ENCODE results near the gene FREM3.

FREM3 gene

GRCh38 chr4:143658336-143658735, 42.1 kb downstream of the FREM3 start:
- no peak for DNase-seq

- no peak for DNase-seq
Observed at GRCh38 chr4:143654571-143654970, 45.9 kb downstream of the FREM3 start.

- no peak for DNase-seq
Observed at GRCh38 chr4:143653031-143653430, 47.4 kb downstream of the FREM3 start.

GRCh38 chr4:143643399-143643798, 57.1 kb downstream of the FREM3 start:
- no peak for DNase-seq

- no peak for DNase-seq
Observed at GRCh38 chr4:143642611-143643010, 57.9 kb downstream of the FREM3 start.

- DNase-seq: no peak
Observed at GRCh38 chr4:143641361-143641760, 59.1 kb downstream of the FREM3 start.

GRCh38 chr4:143634763-143635162, 65.7 kb downstream of the FREM3 start:
- DNase-seq: no peak

- DNase-seq: no peak
Observed at GRCh38 chr4:143633833-143634232, 66.6 kb downstream of the FREM3 start.

- no peak for DNase-seq
Observed at GRCh38 chr4:143626134-143626911, 74.2 kb downstream of the FREM3 start.

GRCh38 chr4:143625632-143626031, 74.8 kb downstream of the FREM3 start:
- no peak for DNase-seq

- no peak for DNase-seq
Observed at GRCh38 chr4:143623896-143624295, 76.6 kb downstream of the FREM3 start.

GRCh38 chr4:143618811-143619210, 81.7 kb downstream of the FREM3 start:
- no peak for DNase-seq

- no peak for DNase-seq
Observed at GRCh38 chr4:143617994-143618679, 82.3 kb downstream of the FREM3 start.

- peak in 2 of 3 donors; percentile 5 to 28 for DNase-seq
Observed at GRCh38 chr4:143616771-143617170, 83.7 kb downstream of the FREM3 start.

- no peak for DNase-seq
Observed at GRCh38 chr4:143609492-143609891, 91.0 kb downstream of the FREM3 start.

- DNase-seq: no peak
Observed at GRCh38 chr4:143606480-143606879, 94.0 kb downstream of the FREM3 start.

- DNase-seq: no peak
Observed at GRCh38 chr4:143599827-143600226, 100.6 kb downstream of the FREM3 start.

GRCh38 chr4:143598816-143599215, 101.7 kb downstream of the FREM3 start:
- DNase-seq: no peak

GRCh38 chr4:143597276-143597675, 103.2 kb downstream of the FREM3 start:
- no peak for DNase-seq

GRCh38 chr4:143587703-143588102, 112.8 kb downstream of the FREM3 start:
- no peak for DNase-seq

- no peak for DNase-seq
Observed at GRCh38 chr4:143586080-143586479, 114.4 kb downstream of the FREM3 start.

GRCh38 chr4:143585548-143585947, 114.9 kb downstream of the FREM3 start:
- DNase-seq: no peak

- no peak for DNase-seq
Observed at GRCh38 chr4:143581331-143581946, 119.0 kb downstream of the FREM3 start.

- no peak for DNase-seq
Observed at GRCh38 chr4:143575331-143575730, 125.1 kb downstream of the FREM3 start.
